Measurements from ENCODE around the gene EGLN1.

The EGLN1 gene

DNA sequence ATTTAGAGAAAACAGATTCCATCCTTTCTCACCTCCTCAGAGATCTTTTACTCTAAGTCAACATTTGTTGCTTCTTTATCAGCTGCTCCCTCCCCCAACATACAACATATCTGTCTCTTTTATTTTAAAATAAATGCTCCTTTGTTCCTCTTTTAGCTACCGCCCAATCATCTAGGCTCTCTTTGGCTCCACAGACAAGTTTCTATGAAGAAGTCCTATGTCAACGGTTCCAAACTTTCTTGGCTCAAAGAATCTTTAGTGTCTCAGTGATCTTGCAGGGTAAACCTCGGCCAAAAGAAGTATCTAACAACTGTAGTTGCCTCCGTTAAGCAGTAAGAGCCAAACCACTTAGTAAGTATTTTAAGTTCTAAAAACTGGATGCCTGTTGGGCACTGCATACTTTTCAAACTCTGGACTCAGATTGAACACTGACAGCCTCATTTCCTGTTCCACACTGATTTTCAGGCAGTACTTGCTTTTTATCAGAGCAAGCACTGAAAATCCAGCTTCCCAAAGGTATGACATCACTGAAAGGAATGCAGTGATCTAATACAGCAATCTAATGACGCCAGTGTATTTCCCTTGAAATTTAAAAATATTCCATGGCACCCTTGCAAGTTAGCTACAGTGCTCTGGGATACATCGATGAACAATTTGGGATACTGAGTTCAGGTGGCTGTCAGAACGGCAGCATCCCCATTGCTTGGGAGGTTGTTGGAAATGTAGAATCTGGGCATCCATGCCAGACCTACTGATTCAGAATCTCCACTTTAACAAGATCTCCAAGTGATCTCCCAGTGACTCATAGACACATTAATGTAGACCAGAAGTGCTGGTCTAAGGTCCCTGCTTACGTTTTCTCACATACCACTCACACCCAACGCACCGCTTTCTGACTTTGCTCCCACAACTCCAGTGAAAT lies 26.8 kb downstream of the EGLN1 start (continued):
- TF ChIP-seq, protein P1, sequence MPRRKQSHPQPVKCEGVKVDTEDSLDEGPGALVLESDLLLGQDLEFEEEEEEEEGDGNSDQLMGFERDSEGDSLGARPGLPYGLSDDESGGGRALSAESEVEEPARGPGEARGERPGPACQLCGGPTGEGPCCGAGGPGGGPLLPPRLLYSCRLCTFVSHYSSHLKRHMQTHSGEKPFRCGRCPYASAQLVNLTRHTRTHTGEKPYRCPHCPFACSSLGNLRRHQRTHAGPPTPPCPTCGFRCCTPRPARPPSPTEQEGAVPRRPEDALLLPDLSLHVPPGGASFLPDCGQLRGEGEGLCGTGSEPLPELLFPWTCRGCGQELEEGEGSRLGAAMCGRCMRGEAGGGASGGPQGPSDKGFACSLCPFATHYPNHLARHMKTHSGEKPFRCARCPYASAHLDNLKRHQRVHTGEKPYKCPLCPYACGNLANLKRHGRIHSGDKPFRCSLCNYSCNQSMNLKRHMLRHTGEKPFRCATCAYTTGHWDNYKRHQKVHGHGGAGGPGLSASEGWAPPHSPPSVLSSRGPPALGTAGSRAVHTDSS (tag by site-specific recombination; IDR thresholded peaks at IDR 0.05): no peak
- TF ChIP-seq ZNF138 (tag by site-specific recombination; IDR thresholded peaks at IDR 0.05; ENCODE audit: borderline replicate concordance): no peak
- TF ChIP-seq ZNF501 (tag by site-specific recombination; IDR thresholded peaks at IDR 0.05): peak; percentile 37; the same call in 1 of the 2 replicates

DNA sequence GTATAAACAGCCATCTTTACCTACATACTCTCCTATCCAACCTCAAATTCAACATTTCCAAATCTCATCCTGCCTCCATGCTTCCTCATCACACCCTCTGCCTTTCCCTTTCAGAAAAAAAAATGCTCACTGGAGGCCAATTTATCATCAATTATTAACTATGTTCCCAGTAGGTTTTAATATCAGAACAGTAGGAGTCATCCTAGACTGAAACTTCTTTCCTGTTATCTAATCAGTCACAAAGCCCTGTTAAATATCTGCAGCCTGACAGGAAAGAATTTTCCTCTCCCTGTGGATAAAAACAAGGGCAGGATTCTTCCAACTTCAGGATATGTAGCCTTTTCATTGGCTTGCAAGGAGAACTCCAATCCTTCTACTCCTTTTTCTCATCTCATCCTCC lies 28.4 kb downstream of the EGLN1 start:
- Histone ChIP-seq H3K4me3 (ENCODE audit: low read depth, low read length) (no peak overlapping the region), H3K4me1 (ENCODE audit: control insufficient read depth, insufficient read depth, low read length) (peaks cover 11% of the 10 kb centered on the region), H3K36me3 (ENCODE audit: control insufficient read depth in 2 of 2, insufficient read depth in 1 of 2, low read length in 2 of 2) (no peaks in the 10 kb centered on the region; a peak in 1 of 3 replicates), H3K9me3 (ENCODE audit: control insufficient read depth, insufficient read depth, low read depth, low read length) (no peaks in the 10 kb centered on the region), H3K27ac (ENCODE audit: extremely low read depth, low read depth, low read length) (no peak overlapping the region)
- ChIA-PET CTCF (interaction anchor here (1.7 kb wide), 1 partner anchor 14 kb away, joined by 9 read pairs; no protein-coding TSS in a partner anchor), POLR2A (interaction anchor here (0.9 to 1.3 kb wide), 4 partner anchors 8 to 138 kb away, joined by 3 to 6 read pairs (median 4); no protein-coding TSS in a partner anchor)
- TF ChIP-seq YY1 (tag by site-specific recombination; IDR thresholded peaks at IDR 0.05): no peak
- no peak for TF ChIP-seq ZBTB1 (tag by site-specific recombination; IDR thresholded peaks at IDR 0.05)
- no peak for TF ChIP-seq ZNF404 (tag by site-specific recombination; IDR thresholded peaks at IDR 0.05)

DNA sequence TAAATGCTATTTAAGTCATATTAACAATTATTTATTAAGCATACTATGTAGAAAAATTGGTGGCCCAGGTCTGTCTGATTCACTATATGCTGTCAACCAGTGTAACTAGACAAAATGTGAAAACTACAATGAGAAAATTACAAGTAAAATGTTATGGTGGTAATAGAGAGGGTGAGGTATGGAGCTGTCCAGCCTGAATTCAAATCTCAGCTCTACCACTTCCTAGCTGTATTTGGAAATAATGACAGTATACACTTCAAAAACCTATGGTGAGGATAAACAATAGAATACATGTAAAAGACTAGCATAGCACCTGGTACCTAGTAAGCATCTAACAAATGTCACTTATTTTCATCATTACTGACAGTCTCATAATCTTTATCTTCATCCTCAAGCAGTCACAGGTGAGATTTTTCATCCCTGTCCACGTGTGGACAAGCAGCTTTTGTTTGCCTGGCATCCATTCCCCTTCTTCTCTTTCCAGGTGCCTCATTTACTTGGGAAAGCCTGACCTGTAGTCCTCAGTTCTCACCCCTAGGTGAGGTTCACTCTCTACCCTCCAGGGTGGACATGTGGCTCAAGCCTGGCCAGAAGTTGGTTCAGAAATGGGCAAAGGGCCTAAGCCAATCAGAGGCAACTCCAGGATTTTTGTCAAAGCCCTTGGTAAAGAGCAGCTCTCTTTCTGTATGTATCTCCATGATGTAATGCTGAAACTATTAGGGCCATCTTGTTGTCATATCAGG lies 29.5 kb downstream of the EGLN1 start:
- POLR2A ChIA-PET: interaction anchor here (0.6 to 1.3 kb wide), 8 partner anchors 9 to 155 kb away, joined by 3 to 9 read pairs (median 3); partner anchors contain the start of genes EXOC8, SPRTN and TSNAX

More for the DNA sequence above, 29.5 kb downstream of the EGLN1 start:
- Histone ChIP-seq H3K4me1 (ENCODE audit: control insufficient read depth, insufficient read depth, low read length) (peaks cover 9% of the 10 kb centered on the region), H3K36me3 (ENCODE audit: control insufficient read depth in 2 of 2, insufficient read depth in 1 of 2, low read length in 2 of 2) (no peaks in the 10 kb centered on the region; a peak in 1 of 3 replicates), H3K27ac (ENCODE audit: extremely low read depth, low read depth, low read length) (no peak overlapping the region), H3K4me3 (ENCODE audit: low read depth, low read length) (no peak overlapping the region), H3K9me3 (ENCODE audit: control insufficient read depth, insufficient read depth, low read depth, low read length) (no peaks in the 10 kb centered on the region)
- TF ChIP-seq, protein P2, sequence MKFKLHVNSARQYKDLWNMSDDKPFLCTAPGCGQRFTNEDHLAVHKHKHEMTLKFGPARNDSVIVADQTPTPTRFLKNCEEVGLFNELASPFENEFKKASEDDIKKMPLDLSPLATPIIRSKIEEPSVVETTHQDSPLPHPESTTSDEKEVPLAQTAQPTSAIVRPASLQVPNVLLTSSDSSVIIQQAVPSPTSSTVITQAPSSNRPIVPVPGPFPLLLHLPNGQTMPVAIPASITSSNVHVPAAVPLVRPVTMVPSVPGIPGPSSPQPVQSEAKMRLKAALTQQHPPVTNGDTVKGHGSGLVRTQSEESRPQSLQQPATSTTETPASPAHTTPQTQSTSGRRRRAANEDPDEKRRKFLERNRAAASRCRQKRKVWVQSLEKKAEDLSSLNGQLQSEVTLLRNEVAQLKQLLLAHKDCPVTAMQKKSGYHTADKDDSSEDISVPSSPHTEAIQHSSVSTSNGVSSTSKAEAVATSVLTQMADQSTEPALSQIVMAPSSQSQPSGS (tag by site-specific recombination; IDR thresholded peaks at IDR 0.05; ENCODE audit: low read depth): peak; percentile 45; the same call in 1 of the 2 replicates
- TF ChIP-seq ZNF121 (tag by site-specific recombination; IDR thresholded peaks at IDR 0.05) (no peak), ZNF549 (tag by site-specific recombination; IDR thresholded peaks at IDR 0.05) (no peak), ZFP69B (tag by site-specific recombination; IDR thresholded peaks at IDR 0.05) (no peak)
- TF ChIP-seq, protein P3, sequence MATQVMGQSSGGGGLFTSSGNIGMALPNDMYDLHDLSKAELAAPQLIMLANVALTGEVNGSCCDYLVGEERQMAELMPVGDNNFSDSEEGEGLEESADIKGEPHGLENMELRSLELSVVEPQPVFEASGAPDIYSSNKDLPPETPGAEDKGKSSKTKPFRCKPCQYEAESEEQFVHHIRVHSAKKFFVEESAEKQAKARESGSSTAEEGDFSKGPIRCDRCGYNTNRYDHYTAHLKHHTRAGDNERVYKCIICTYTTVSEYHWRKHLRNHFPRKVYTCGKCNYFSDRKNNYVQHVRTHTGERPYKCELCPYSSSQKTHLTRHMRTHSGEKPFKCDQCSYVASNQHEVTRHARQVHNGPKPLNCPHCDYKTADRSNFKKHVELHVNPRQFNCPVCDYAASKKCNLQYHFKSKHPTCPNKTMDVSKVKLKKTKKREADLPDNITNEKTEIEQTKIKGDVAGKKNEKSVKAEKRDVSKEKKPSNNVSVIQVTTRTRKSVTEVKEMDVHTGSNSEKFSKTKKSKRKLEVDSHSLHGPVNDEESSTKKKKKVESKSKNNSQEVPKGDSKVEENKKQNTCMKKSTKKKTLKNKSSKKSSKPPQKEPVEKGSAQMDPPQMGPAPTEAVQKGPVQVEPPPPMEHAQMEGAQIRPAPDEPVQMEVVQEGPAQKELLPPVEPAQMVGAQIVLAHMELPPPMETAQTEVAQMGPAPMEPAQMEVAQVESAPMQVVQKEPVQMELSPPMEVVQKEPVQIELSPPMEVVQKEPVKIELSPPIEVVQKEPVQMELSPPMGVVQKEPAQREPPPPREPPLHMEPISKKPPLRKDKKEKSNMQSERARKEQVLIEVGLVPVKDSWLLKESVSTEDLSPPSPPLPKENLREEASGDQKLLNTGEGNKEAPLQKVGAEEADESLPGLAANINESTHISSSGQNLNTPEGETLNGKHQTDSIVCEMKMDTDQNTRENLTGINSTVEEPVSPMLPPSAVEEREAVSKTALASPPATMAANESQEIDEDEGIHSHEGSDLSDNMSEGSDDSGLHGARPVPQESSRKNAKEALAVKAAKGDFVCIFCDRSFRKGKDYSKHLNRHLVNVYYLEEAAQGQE (tag by site-specific recombination; IDR thresholded peaks at IDR 0.05): peak; percentile 92
- CTCF ChIA-PET: interaction anchor here (0.6 to 1.7 kb wide), 7 partner anchors 11 to 485 kb away, joined by 3 to 9 read pairs (median 3); no protein-coding TSS in a partner anchor
